ENCODE results near the gene TMEM35B. TPM values are rescaled to one million over a fixed set of nuclear protein-coding genes. Genes with fewer than 3 reads are reported as not detected.
"Not testable (repeated sequence)": the region's sequence is repeated elsewhere in the genome, so short reads cannot be mapped to it uniquely, and the experiment has no call there.

Gene TMEM35B
- polyA plus RNA-seq, 1 donor, result 33.1 TPM

- Histone ChIP-seq H3K4me1 (ENCODE audit: control insufficient read depth, insufficient read depth, low read length) (no peaks in the 10 kb centered on the region), H3K36me3 (ENCODE audit: control insufficient read depth, insufficient read depth, low read length) (peaks cover 9% of the 10 kb centered on the region), H3K9me3 (ENCODE audit: control insufficient read depth, low read depth, low read length) (peaks cover 4% of the 10 kb centered on the region), H3K27ac (ENCODE audit: low read length) (no peak overlapping the region), H3K27me3 (ENCODE audit: control insufficient read depth, insufficient read depth, low read length) (no peaks in the 10 kb centered on the region), H3K4me3 (ENCODE audit: low read length) (no peak overlapping the region)
- no peak for DNase-seq
- no CpG with 5 or more reads among the region's 2 CpGs for WGBS (ENCODE audit: insufficient coverage, low lambda C conversion rate)
Measured at GRCh38 chr1:34977858-34978257, 7.3 kb downstream of the TMEM35B start.

- no peak overlapping the region for H3K4me3 ChIP-seq (ENCODE audit: low read length)
- peaks cover 7% of the 10 kb centered on the region for H3K36me3 ChIP-seq (ENCODE audit: control insufficient read depth, insufficient read depth, low read length)
- no peak for DNase-seq
- H3K27me3 ChIP-seq (ENCODE audit: control insufficient read depth, insufficient read depth, low read length), result no peaks in the 10 kb centered on the region
- no CpG with 5 or more reads among the region's 13 CpGs for WGBS (ENCODE audit: insufficient coverage, low lambda C conversion rate)
- H3K4me1 ChIP-seq (ENCODE audit: control insufficient read depth, insufficient read depth, low read length), result no peaks in the 10 kb centered on the region
- H3K9me3 ChIP-seq (ENCODE audit: control insufficient read depth, low read depth, low read length), result peaks cover 4% of the 10 kb centered on the region
- H3K27ac ChIP-seq (ENCODE audit: low read length), result no peak overlapping the region
Measured at GRCh38 chr1:34977210-34977471, 8.0 kb downstream of the TMEM35B start.

GRCh38 chr1:34976384-34977209 lies 8.6 kb downstream of the TMEM35B start:
- H3K9me3 ChIP-seq (ENCODE audit: control insufficient read depth, low read depth, low read length), result peaks cover 4% of the 10 kb centered on the region
- H3K27ac ChIP-seq (ENCODE audit: low read length), result no peak overlapping the region
- DNase-seq, result no peak
- peaks cover 3% of the 10 kb centered on the region for H3K36me3 ChIP-seq (ENCODE audit: control insufficient read depth, insufficient read depth, low read length)
- WGBS (ENCODE audit: insufficient coverage, low lambda C conversion rate), result no CpG with 5 or more reads among the region's 72 CpGs
- H3K4me3 ChIP-seq (ENCODE audit: low read length), result no peak overlapping the region
- no peaks in the 10 kb centered on the region for H3K4me1 ChIP-seq (ENCODE audit: control insufficient read depth, insufficient read depth, low read length)
- H3K27me3 ChIP-seq (ENCODE audit: control insufficient read depth, insufficient read depth, low read length), result no peaks in the 10 kb centered on the region

- Histone ChIP-seq H3K9me3 (ENCODE audit: control insufficient read depth, low read depth, low read length) (peaks cover 4% of the 10 kb centered on the region), H3K27me3 (ENCODE audit: control insufficient read depth, insufficient read depth, low read length) (no peaks in the 10 kb centered on the region), H3K36me3 (ENCODE audit: control insufficient read depth, insufficient read depth, low read length) (no peaks in the 10 kb centered on the region), H3K27ac (ENCODE audit: low read length) (no peak overlapping the region), H3K4me3 (ENCODE audit: low read length) (no peak overlapping the region), H3K4me1 (ENCODE audit: control insufficient read depth, insufficient read depth, low read length) (no peaks in the 10 kb centered on the region)
- no CpG with 5 or more reads among the region's 6 CpGs for WGBS (ENCODE audit: insufficient coverage, low lambda C conversion rate)
- DNase-seq, result no peak
Measured at GRCh38 chr1:34975771-34976170, 9.4 kb downstream of the TMEM35B start.

GRCh38 chr1:34975338-34975737 lies 9.8 kb downstream of the TMEM35B start:
- no peak overlapping the region for H3K4me3 ChIP-seq (ENCODE audit: low read length)
- no peak for DNase-seq
- no CpG with 5 or more reads among the region's 3 CpGs for WGBS (ENCODE audit: insufficient coverage, low lambda C conversion rate)
- no peak overlapping the region for H3K27ac ChIP-seq (ENCODE audit: low read length)
- no peaks in the 10 kb centered on the region for H3K4me1 ChIP-seq (ENCODE audit: control insufficient read depth, insufficient read depth, low read length)
- no peaks in the 10 kb centered on the region for H3K27me3 ChIP-seq (ENCODE audit: control insufficient read depth, insufficient read depth, low read length)
- H3K9me3 ChIP-seq (ENCODE audit: control insufficient read depth, low read depth, low read length), result peaks cover 4% of the 10 kb centered on the region
- no peaks in the 10 kb centered on the region for H3K36me3 ChIP-seq (ENCODE audit: control insufficient read depth, insufficient read depth, low read length)

- DNase-seq, result no peak
- no peak overlapping the region for H3K27ac ChIP-seq (ENCODE audit: low read length)
- no peak overlapping the region for H3K4me3 ChIP-seq (ENCODE audit: low read length)
- no peaks in the 10 kb centered on the region for H3K4me1 ChIP-seq (ENCODE audit: control insufficient read depth, insufficient read depth, low read length)
- peaks cover 4% of the 10 kb centered on the region for H3K9me3 ChIP-seq (ENCODE audit: control insufficient read depth, low read depth, low read length)
- no peaks in the 10 kb centered on the region for H3K36me3 ChIP-seq (ENCODE audit: control insufficient read depth, insufficient read depth, low read length)
- H3K27me3 ChIP-seq (ENCODE audit: control insufficient read depth, insufficient read depth, low read length), result no peaks in the 10 kb centered on the region
- 81% methylated on average over 5 of the region's 8 CpGs for WGBS (ENCODE audit: insufficient coverage, low lambda C conversion rate)
Measured at GRCh38 chr1:34974626-34975025, 10.5 kb downstream of the TMEM35B start.

- no CpG with 5 or more reads among the region's 3 CpGs for WGBS (ENCODE audit: insufficient coverage, low lambda C conversion rate)
- Histone ChIP-seq H3K27me3 (ENCODE audit: control insufficient read depth, insufficient read depth, low read length) (no peaks in the 10 kb centered on the region), H3K9me3 (ENCODE audit: control insufficient read depth, low read depth, low read length) (peaks cover 4% of the 10 kb centered on the region), H3K27ac (ENCODE audit: low read length) (no peak overlapping the region), H3K36me3 (ENCODE audit: control insufficient read depth, insufficient read depth, low read length) (no peaks in the 10 kb centered on the region), H3K4me3 (ENCODE audit: low read length) (no peak overlapping the region), H3K4me1 (ENCODE audit: control insufficient read depth, insufficient read depth, low read length) (no peaks in the 10 kb centered on the region)
- no peak for DNase-seq
Measured at GRCh38 chr1:34973326-34973725, 11.8 kb downstream of the TMEM35B start.

- Histone ChIP-seq H3K27ac (ENCODE audit: low read length) (no peak overlapping the region), H3K27me3 (ENCODE audit: control insufficient read depth, insufficient read depth, low read length) (no peaks in the 10 kb centered on the region), H3K36me3 (ENCODE audit: control insufficient read depth, insufficient read depth, low read length) (no peaks in the 10 kb centered on the region), H3K4me3 (ENCODE audit: low read length) (no peak overlapping the region), H3K4me1 (ENCODE audit: control insufficient read depth, insufficient read depth, low read length) (no peaks in the 10 kb centered on the region), H3K9me3 (ENCODE audit: control insufficient read depth, low read depth, low read length) (no peaks in the 10 kb centered on the region)
- WGBS (ENCODE audit: insufficient coverage, low lambda C conversion rate), result no CpG with 5 or more reads among the region's 5 CpGs
- no peak for DNase-seq
Measured at GRCh38 chr1:34970829-34971228, 14.3 kb downstream of the TMEM35B start.

- Histone ChIP-seq H3K4me1 (ENCODE audit: control insufficient read depth, insufficient read depth, low read length) (no peaks in the 10 kb centered on the region), H3K27ac (ENCODE audit: low read length) (no peak overlapping the region), H3K27me3 (ENCODE audit: control insufficient read depth, insufficient read depth, low read length) (no peaks in the 10 kb centered on the region), H3K4me3 (ENCODE audit: low read length) (no peak overlapping the region), H3K36me3 (ENCODE audit: control insufficient read depth, insufficient read depth, low read length) (no peaks in the 10 kb centered on the region), H3K9me3 (ENCODE audit: control insufficient read depth, low read depth, low read length) (no peaks in the 10 kb centered on the region)
- no peak for DNase-seq
- WGBS (ENCODE audit: insufficient coverage, low lambda C conversion rate), result 67% methylated on average over 1 of the region's 5 CpGs
Measured at GRCh38 chr1:34970220-34970735, 14.9 kb downstream of the TMEM35B start.

- not testable (repeated sequence) for H3K4me1 ChIP-seq (ENCODE audit: control insufficient read depth, insufficient read depth, low read length); H3K27ac ChIP-seq (ENCODE audit: low read length); H3K4me3 ChIP-seq (ENCODE audit: low read length); H3K9me3 ChIP-seq (ENCODE audit: control insufficient read depth, low read depth, low read length); H3K36me3 ChIP-seq (ENCODE audit: control insufficient read depth, insufficient read depth, low read length); DNase-seq; H3K27me3 ChIP-seq (ENCODE audit: control insufficient read depth, insufficient read depth, low read length)
- WGBS (ENCODE audit: insufficient coverage, low lambda C conversion rate), result no CpG with 5 or more reads among the region's 3 CpGs
Measured at GRCh38 chr1:34968297-34968696, 16.9 kb downstream of the TMEM35B start.

GRCh38 chr1:34967672-34968071 lies 17.5 kb downstream of the TMEM35B start:
- H3K36me3 ChIP-seq (ENCODE audit: control insufficient read depth, insufficient read depth, low read length); H3K27ac ChIP-seq (ENCODE audit: low read length); H3K4me1 ChIP-seq (ENCODE audit: control insufficient read depth, insufficient read depth, low read length); DNase-seq; H3K4me3 ChIP-seq (ENCODE audit: low read length); H3K27me3 ChIP-seq (ENCODE audit: control insufficient read depth, insufficient read depth, low read length); H3K9me3 ChIP-seq (ENCODE audit: control insufficient read depth, low read depth, low read length): not testable (repeated sequence)
- no CpG with 5 or more reads among the region's 36 CpGs for WGBS (ENCODE audit: insufficient coverage, low lambda C conversion rate)

Data from large intestine (tissue), 3 donors.